Stimulated activated naive CD4-positive, alpha-beta T cell (primary cell): Measurements from ENCODE around the gene PDK1.
"Not testable (repeated sequence)": the region's sequence is repeated elsewhere in the genome, so short reads cannot be mapped to it uniquely, and the experiment has no call there.

Source experiments
- DNase-seq, 6 experiments: peaks; one replicate each; lab custom pipeline; 2025; lab: John Stamatoyannopoulos, UW

Gene PDK1

DNA sequence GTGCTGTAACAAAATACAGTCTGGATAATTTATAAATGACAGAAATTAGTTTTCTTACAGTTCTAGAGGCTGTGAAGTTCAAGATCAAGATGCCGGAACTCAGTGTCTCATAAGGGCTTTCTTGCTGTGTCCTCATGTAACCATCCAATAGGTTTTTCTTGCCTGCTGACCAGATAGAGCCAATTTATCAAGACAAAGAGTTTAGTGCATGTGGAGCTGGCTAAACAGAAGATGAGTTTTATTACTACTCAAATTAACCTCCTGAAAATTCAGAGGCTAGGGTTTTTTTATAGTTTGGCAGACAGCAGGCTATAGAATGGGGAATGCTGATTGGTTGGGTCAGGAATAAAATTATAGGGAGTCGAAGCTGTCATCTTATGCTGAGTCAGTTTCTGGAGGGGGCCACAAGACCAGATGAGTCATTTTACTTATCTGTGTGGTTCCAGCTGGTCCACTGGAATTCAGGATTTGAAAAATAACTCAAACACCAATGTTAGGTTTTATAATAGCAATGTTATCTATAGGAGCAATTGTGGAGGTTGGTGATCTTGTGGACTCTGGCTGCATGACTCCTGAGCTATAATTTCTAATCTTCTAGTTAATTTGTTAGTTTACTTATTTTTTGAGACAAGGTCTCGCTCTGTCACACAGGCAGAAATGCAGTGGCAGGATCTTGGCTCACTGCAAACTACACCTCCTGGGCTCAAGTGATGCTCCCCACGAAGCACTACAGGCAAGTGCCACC is 3.2 kb upstream of the PDK1 start:
- DNase-seq = no peak

GRCh38 chr2:172554352-172555271 is 1.3 kb upstream of the PDK1 start:
- peak in 1 of 6 experiments; percentile 31 for DNase-seq

DNA sequence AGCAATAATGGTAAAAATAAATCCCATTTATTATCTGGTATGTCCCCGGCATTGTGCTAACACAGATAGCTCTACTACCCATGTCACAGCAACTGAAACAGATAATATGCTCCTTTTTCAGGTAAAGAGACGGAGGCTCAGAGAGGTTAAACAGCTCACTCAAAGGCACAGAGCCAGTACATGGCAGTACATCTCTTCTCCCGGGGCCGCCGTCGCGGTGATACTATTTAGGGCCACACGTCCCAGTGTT is 693 bp upstream of the PDK1 start:
- no peak for DNase-seq

GRCh38 chr2:172556284-172557033 is 569 bp downstream of the PDK1 start:
- DNase-seq = peak; percentile 18 to 64 (median 49)

DNA sequence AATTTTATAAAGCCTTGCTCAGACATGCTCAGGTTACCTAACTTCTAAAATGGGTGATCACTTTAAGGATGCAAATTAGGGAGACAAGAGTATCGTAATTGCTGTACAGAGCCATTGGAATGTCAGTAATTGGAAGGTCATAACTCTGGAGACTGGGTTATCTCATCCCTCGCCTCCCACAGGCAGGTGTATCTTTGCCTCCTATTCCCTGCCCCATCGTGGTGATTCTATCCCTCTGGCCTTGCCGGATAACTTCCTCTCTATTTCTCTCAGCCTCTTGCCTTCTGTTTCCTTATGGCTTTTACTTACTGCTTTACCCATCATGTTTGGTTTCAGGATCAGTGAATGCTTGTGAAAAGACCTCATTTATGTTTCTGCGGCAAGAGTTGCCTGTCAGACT is 2.5 kb downstream of the PDK1 start:
- DNase-seq = no peak

DNA sequence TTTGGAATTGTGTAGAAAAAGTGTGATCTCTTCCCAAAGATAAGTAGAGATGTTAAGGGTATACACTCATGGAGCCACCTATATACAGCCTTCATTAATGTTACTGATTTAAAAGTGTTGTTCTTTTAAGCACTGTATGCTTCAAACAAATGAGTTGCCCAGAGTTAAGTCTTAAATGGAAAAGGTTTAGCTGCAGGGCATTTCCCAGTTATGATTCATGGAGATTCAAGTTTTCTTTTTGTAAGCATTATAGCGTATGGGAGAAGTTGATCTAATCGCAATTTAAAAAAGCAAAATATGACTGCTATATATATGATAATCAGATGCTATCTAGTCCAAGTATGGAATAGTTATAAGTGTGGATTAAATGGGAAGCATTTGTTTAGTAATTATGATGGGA is 4.8 kb downstream of the PDK1 start:
- DNase-seq = no peak

- no peak for DNase-seq
Observed at GRCh38 chr2:172561270-172561669, 5.4 kb downstream of the PDK1 start.

- DNase-seq = no peak
Observed at GRCh38 chr2:172562298-172562697, 6.4 kb downstream of the PDK1 start.

DNA sequence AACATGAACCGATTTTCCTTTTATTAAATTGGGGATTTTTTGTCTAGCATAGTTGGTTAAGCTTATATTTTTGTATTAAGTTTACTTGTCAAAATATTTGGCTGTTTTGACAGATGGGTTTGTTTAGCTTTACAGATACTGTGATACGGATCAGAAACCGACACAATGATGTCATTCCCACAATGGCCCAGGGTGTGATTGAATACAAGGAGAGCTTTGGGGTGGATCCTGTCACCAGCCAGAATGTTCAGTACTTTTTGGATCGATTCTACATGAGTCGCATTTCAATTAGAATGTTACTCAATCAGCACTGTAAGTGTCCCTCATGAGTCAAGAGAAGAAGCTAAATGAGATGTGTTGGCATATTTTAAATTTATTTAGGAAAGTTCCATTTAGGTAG is 8.5 kb downstream of the PDK1 start:
- no peak for DNase-seq

GRCh38 chr2:172571245-172571644 is 15.4 kb downstream of the PDK1 start:
- no peak for DNase-seq

GRCh38 chr2:172572981-172573380 is 17.1 kb downstream of the PDK1 start:
- DNase-seq = no peak

DNA sequence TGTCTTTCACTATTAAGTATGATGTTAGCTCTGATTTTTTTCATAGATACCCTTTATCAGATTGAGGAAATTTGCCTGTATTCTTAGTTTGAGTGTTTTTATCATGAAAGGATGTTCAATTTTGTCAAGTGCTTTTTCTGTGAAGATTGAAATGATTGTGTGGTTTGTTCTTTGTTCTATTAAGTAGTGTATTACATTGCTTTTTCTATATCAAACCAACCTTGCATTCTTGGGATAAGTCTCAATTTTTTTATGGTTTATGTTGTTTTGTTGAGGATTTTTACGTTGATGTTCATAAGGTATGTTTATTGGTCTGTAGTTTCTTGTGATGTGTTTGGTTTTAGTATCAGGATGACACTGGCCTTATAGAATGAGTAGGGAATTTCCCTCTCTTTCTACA is 19.1 kb downstream of the PDK1 start:
- DNase-seq = no peak

DNA sequence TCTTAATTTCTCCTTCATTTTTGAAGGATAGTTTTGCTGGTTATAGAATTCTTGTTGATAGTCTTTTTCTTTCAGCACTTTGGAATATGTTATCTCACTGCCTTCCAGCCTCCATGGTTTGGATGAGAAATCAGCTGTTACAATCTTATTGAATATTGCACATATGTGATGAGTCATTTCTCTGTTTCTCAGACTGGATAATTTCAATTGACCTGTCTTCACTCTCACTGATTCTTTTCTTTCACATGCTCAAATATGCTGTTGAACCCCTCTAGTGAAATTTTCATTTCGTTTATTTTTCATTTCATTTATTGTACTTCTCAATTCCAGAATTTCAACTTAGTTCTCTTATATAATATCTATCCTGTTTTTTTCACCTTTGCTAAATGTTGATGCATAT is 22.2 kb downstream of the PDK1 start:
- DNase-seq = no peak

GRCh38 chr2:172578860-172579512 is 23.1 kb downstream of the PDK1 start:
- no peak for DNase-seq

DNA sequence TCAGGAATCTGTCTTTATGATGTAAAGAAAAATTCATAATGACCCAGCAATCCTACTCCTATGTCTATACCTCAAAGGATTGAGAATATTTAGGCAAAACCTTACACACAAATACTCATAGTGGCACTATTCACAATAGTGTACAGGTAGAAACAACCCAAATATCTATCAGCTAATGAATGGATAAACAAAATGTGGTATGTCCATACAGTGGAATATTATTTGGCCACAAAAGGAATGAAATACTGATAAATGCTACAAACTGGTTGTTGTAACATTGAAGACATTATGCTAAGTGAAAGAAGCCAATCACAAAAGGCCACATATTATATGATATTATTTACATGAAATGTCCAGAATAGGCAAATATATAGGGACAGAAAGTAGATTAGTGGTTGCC is 24.7 kb downstream of the PDK1 start:
- no peak for DNase-seq

DNA sequence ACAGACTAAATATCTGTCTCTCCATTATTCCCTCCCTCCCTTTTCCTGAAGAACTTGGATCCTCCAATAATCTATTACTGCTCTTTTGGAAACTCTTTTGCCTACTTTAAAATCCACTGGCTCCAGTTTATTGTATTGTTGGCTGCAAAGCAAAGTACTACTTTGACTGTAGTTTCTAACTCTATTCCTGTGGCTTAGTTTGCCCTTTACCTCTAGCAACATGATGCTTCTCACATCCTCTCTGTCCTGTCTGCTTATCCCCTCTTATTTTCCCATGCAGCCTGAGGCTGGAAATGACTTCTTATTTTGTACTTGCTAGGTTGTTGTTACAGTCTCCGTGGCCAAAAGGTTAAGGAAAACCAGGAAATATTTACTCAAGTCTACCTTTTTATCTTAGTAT is 26.8 kb downstream of the PDK1 start:
- DNase-seq = no peak

GRCh38 chr2:172586245-172586891 is 30.5 kb downstream of the PDK1 start:
- DNase-seq = no peak

DNA sequence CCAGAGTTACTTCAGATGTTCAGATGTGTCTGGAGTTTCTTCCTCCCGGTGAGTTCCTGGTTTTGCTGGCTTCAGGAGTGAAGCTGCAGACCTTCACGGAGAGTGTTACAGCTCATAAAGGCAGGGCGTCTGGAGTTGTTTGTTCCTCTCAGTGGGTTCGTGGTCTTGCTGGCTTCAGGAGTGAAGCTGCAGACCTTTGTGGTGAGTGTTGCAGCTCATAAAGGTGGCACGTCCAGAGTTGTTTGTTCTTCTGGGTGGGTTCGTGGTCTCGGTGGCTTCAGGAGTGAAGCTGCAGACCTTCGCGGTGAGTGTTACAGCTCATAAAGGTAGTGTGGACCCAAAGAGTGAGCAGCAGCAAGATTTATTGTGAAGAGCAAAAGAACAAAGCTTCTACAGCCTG is 31.3 kb downstream of the PDK1 start:
- DNase-seq = not testable (repeated sequence)

DNA sequence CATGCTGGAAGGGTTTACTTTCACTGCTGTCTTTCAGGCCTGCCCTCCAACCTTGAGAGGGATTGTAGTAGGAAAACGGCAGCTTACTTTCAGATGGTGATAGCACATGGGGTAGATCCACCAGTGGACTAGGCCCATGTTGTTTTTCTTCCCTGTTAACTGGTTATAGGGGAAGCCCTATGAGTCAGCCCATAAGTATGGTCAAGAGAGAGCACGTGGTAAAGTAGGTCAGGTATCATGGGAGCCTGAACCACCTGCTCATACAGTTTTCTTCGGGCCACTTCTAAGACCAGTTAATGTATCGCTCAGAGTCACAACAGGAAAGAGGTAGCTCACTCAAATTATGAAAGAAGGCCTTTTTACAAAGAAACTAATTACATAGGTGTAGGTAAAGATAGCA is 33.0 kb downstream of the PDK1 start:
- no peak for DNase-seq

- DNase-seq = not testable (repeated sequence)
Observed at GRCh38 chr2:172591386-172591785, 35.5 kb downstream of the PDK1 start.

DNA sequence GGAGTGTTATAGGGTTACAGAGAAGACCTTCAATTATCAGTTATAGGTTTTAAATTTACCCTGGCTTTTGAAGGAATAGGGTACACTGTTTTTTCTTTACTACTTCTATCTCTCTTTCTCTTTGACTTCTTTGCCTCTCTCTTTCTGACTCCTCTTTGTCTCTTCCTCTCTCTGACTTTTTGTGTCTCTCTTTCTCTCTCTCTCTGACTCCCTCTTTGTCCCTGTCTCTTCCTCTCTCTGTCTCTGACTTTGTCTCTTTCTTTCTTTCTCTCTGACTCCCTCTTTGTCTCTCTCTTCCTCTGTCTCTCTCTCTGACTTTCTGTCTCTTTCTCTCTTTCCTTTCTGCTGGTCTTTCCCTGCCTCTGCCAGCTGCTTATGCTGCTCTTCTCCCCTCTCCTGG is 36.3 kb downstream of the PDK1 start:
- not testable (repeated sequence) for DNase-seq

DNA sequence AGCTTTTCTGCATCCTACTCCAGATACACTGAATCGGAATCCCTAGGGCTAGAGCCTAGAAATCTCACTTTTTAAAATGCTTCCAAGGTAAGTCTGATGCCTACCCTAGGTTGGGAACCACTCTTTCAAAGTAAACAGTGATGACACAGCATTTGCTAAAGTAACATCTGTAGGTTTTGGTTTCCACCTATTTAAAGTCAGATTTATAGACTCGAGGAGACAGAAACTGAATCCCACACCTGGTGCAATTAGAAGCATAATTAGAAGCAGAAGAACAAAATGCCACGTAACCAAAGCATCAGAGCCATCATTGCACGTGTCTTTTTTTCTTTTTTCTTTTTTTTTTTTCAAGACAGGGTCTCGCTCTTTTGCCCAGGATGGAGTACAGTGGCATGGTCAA is 40.9 kb downstream of the PDK1 start:
- no peak for DNase-seq
